A673 (cell line): ENCODE measurements around the gene MND1.

Source experiments
- EZH2 ChIP-seq: fragments of 200-600 bp; sonication (generic); IDR thresholded peaks from 2 replicates; pipeline ENCODE4 v1.6.1; 2017; ENCODE audit warnings: borderline replicate concordance, low read depth, mild to moderate bottlenecking, mixed read lengths, antibody characterized with exemption, low read length; ENCODE audit not compliant: poor library complexity, severe bottlenecking
- TF ChIP-seq, protein P1 (sequence below): fragments of 300-800, 200-600 bp; sonication (generic); conservative IDR thresholded peaks from 2 replicates; pipeline ENCODE4 v1.5.1; 2017; ENCODE audit warnings: low read depth, mild to moderate bottlenecking, antibody characterized with exemption, low read length, moderate library complexity, mixed read lengths

DNA sequence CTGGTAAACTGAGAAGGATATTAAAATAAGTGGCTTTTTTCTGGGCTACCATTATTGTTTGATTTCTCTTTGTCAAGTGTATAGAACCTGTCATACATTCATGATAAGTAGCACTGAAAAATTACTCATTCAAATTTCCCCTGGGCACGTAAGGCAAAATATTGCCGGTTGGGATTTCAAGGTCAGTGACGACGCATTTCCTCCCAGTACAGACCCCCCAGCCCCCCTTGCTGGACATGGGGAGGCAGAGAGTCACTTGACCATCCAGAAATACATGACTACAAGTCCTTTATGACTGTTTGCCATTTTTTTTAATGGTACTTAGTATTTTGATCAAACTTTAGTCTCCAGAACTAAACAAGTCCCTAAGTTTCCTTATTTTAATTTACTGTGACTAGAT is 6.8 kb upstream of the MND1 start:
- TF ChIP-seq, protein P1, sequence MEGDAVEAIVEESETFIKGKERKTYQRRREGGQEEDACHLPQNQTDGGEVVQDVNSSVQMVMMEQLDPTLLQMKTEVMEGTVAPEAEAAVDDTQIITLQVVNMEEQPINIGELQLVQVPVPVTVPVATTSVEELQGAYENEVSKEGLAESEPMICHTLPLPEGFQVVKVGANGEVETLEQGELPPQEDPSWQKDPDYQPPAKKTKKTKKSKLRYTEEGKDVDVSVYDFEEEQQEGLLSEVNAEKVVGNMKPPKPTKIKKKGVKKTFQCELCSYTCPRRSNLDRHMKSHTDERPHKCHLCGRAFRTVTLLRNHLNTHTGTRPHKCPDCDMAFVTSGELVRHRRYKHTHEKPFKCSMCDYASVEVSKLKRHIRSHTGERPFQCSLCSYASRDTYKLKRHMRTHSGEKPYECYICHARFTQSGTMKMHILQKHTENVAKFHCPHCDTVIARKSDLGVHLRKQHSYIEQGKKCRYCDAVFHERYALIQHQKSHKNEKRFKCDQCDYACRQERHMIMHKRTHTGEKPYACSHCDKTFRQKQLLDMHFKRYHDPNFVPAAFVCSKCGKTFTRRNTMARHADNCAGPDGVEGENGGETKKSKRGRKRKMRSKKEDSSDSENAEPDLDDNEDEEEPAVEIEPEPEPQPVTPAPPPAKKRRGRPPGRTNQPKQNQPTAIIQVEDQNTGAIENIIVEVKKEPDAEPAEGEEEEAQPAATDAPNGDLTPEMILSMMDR, result no peak
- TF ChIP-seq EZH2, result no peak
